Measurements from ENCODE around the gene LPIN1.

GRCh38 chr2:11711751-11712150, 34.7 kb upstream of the LPIN1 start:
- no peak for TF ChIP-seq CTCF (IDR thresholded peaks at IDR 0.05; ENCODE audit: poor library complexity)
- TF ChIP-seq EZH2 (IDR thresholded peaks at IDR 0.05; ENCODE audit: borderline replicate concordance) = no peak
